IMR-90 (cell line): Measurements from ENCODE around the gene CCND1. TPM values are rescaled to one million over a fixed set of nuclear protein-coding genes. Genes with fewer than 3 reads are reported as not detected.

Source experiments
- ATAC-seq: fragments of 200-7000 bp; cut with Tn5 transposase; 2 replicates; pipeline ENCODE4 v1.9.1; 2020; ENCODE audit warnings: low read depth, mild to moderate bottlenecking, moderate library complexity
- BruUV-seq: library from RNA; stranded (reverse); fragments of 400-500 nt; replicated peaks from 2 replicates; lab custom pipeline; 2021; lab: Mats Ljungman, UMichigan
- CTCF ChIA-PET: fragments of 300-600 bp; formaldehyde crosslinking; extraction: SDS; loops from one replicate; lab custom pipeline; 2021; ENCODE audit warnings: antibody characterized with exemption; lab: Yijun Ruan, JAX
- POLR2A ChIA-PET: fragments of 300-600 bp; sonication (Branson Sonifier 250); formaldehyde crosslinking; loops from one replicate; lab custom pipeline; 2022; ENCODE audit warnings: antibody characterized with exemption; ENCODE audit not compliant: unreplicated experiment; lab: Charles Lee
- DNase-seq: peaks from one replicate; pipeline ENCODE4 v3.0.0; 2013
- H2AFZ ChIP-seq: replicated peaks from 2 replicates; pipeline ENCODE3; 2013; ENCODE audit warnings: low read length, mild to moderate bottlenecking; ENCODE audit not compliant: poor library complexity
- H2AK5ac ChIP-seq: 2 replicates; pipeline ENCODE4 v1.6.1; 2013; ENCODE audit warnings: low read depth, low read length, inconsistent platforms
- H2AK9ac ChIP-seq: replicated peaks from 2 replicates; pipeline ENCODE3; 2013; ENCODE audit warnings: mild to moderate bottlenecking, low read depth, low read length, moderate library complexity; ENCODE audit not compliant: poor library complexity
- H2BK120ac ChIP-seq: 2 replicates; pipeline ENCODE4 v1.6.1; 2013; ENCODE audit warnings: low read depth, low read length, inconsistent platforms
- H2BK15ac ChIP-seq: 3 replicates; pipeline ENCODE4 v1.6.1; 2013; ENCODE audit warnings: low read depth, low read length, inconsistent platforms
- H2BK20ac ChIP-seq: 2 replicates; pipeline ENCODE4 v1.6.1; 2013; ENCODE audit warnings: low read depth, mild to moderate bottlenecking, inconsistent platforms, low read length, moderate library complexity
- H2BK5ac ChIP-seq: 2 replicates; pipeline ENCODE4 v1.6.1; 2013; ENCODE audit warnings: mild to moderate bottlenecking, low read depth, low read length, inconsistent platforms; ENCODE audit not compliant: poor library complexity, severe bottlenecking
- H3K14ac ChIP-seq: replicated peaks from 2 replicates; pipeline ENCODE4 v1.6.1; 2013; ENCODE audit warnings: low read depth, low read length, inconsistent platforms
- H3K18ac ChIP-seq: 2 replicates; pipeline ENCODE4 v1.6.1; 2013; ENCODE audit warnings: low read depth, low read length, control low read depth
- H3K23ac ChIP-seq: 2 replicates; pipeline ENCODE4 v1.6.1; 2013; ENCODE audit warnings: low read depth, low read length, inconsistent platforms
- H3K27ac ChIP-seq: 2 replicates; pipeline ENCODE4 v1.5.1; 2013; ENCODE audit warnings: mild to moderate bottlenecking, control low read depth, low read length; ENCODE audit not compliant: insufficient read depth
- H3K27me3 ChIP-seq: 2 replicates; pipeline ENCODE4 v1.6.1; 2013; ENCODE audit warnings: low read length; ENCODE audit not compliant: control insufficient read depth, insufficient read depth
- H3K36me3 ChIP-seq: 2 replicates; pipeline ENCODE4 v1.6.1; 2013; ENCODE audit warnings: low read length, mixed read lengths; ENCODE audit not compliant: control insufficient read depth, insufficient read depth
- H3K4ac ChIP-seq: 2 replicates; pipeline ENCODE4 v1.6.1; 2013; ENCODE audit warnings: low read depth, low read length, inconsistent platforms
- H3K4me1 ChIP-seq: 2 replicates; pipeline ENCODE4 v1.6.1; 2013; ENCODE audit warnings: low read length, mixed read lengths; ENCODE audit not compliant: control insufficient read depth, insufficient read depth
- H3K4me2 ChIP-seq: 2 replicates; pipeline ENCODE4 v1.6.1; 2013; ENCODE audit warnings: low read depth, mild to moderate bottlenecking, control low read depth, low read length, moderate library complexity
- H3K4me3 ChIP-seq: 2 replicates; pipeline ENCODE4 v1.5.1; 2013; ENCODE audit warnings: low read depth, mild to moderate bottlenecking, control low read depth, low read length, moderate library complexity; ENCODE audit not compliant: insufficient read depth
- H3K56ac ChIP-seq: 2 replicates; pipeline ENCODE4 v1.6.1; 2013; ENCODE audit warnings: low read length, inconsistent platforms; ENCODE audit not compliant: insufficient read depth; ENCODE audit errors: extremely low read depth
- H3K79me1 ChIP-seq, 2 experiments: 2 replicates each; pipeline ENCODE4 v1.6.1; 2013; ENCODE audit warnings: low read length in 2 of 2, inconsistent platforms in 1 of 2, low read depth in 1 of 2
- H3K9ac ChIP-seq: 2 replicates; pipeline ENCODE4 v1.6.1; 2013; ENCODE audit warnings: low read depth, low read length, control low read depth
- H3K9me1 ChIP-seq: 2 replicates; pipeline ENCODE4 v1.6.1; 2013; ENCODE audit warnings: low read length, inconsistent platforms; ENCODE audit not compliant: insufficient read depth
- H3K9me3 ChIP-seq: 2 replicates; pipeline ENCODE4 v1.6.1; 2013; ENCODE audit warnings: low read length; ENCODE audit not compliant: control insufficient read depth, insufficient read depth
- H4K20me1 ChIP-seq: 2 replicates; pipeline ENCODE4 v1.6.1; 2013; ENCODE audit warnings: low read length, inconsistent platforms; ENCODE audit not compliant: insufficient read depth
- H4K5ac ChIP-seq: 2 replicates; pipeline ENCODE4 v1.6.1; 2013; ENCODE audit warnings: mild to moderate bottlenecking, low read depth, low read length, control low read depth
- H4K8ac ChIP-seq, 2 experiments: 2 replicates each; pipeline ENCODE4 v1.6.1; 2013; ENCODE audit warnings: low read depth in 2 of 2, low read length in 2 of 2, control low read depth in 1 of 2, inconsistent platforms in 1 of 2
- H4K91ac ChIP-seq: 2 replicates; pipeline ENCODE4 v1.6.1; 2013; ENCODE audit warnings: low read depth, low read length, inconsistent platforms; ENCODE audit not compliant: insufficient read depth
- FOS ChIP-seq: fragments of 150-350 bp; IDR thresholded peaks from 2 replicates; pipeline ENCODE4 v1.6.1; 2016; ENCODE audit warnings: low read depth, low read length
- MAFK ChIP-seq: IDR thresholded peaks from 2 replicates; pipeline ENCODE4 v1.6.1; 2012; ENCODE audit warnings: low read depth, low read length, improper control_type of control experiment
- WGBS, 2 experiments: methylation state at CpG; one replicate each; pipeline versions ENCODE4 v1.1.5 to v1.1.7; 2013; ENCODE audit warnings: missing lambda C conversion rate in 2 of 2; ENCODE audit not compliant: insufficient read length in 1 of 2; ENCODE audit errors: extremely low coverage in 2 of 2; 5-methylcytosine and 5-hydroxymethylcytosine counted together
- dilution Hi-C: fragments of 300-500 bp; cut with HindIII; formaldehyde crosslinking; loops from one replicate; pipeline ENCODE4 v1.14.3; 2018; ENCODE audit warnings: low sequenced_read_pairs; ENCODE audit not compliant: unreplicated experiment
- in situ Hi-C: fragments of 300-500 bp; cut with MboI; formaldehyde crosslinking; loops from 3 replicates; pipeline ENCODE4 v1.14.3; 2019; ENCODE audit warnings: low sequenced_read_pairs, inconsistent platforms, mixed read lengths
- intact Hi-C: fragments of 100-400 bp; cut with micrococcal nuclease; formaldehyde crosslinking; loops from 2 replicates; pipeline ENCODE4 v1.10.0; 2022
- polyA plus RNA-seq, 3 experiments: library from polyadenylated mRNA; depleted of rRNA; stranded (reverse); fragments of >200 nt; gene quantifications; 2 replicates each; pipeline ENCODE4 v1.2.3, GENCODE V29; 2012; ENCODE audit warnings: low replicate concordance in 1 of 3
- total RNA-seq: library from RNA; depleted of rRNA; stranded (reverse); fragments of >200 nt; gene quantifications from 2 replicates; pipeline ENCODE4 v1.2.3, GENCODE V29; 2012
- TF ChIP-seq, protein P1 (sequence below): fragments of 150-350 bp; IDR thresholded peaks from 2 replicates; pipeline ENCODE4 v1.6.1; 2016; ENCODE audit warnings: low read depth, mild to moderate bottlenecking, low read length, moderate library complexity, borderline replicate concordance

Gene CCND1
- total and polyA plus RNA-seq, 2 of the 4 experiments (the other 2 are of a cell fraction), result 481 to 748 TPM

DNA sequence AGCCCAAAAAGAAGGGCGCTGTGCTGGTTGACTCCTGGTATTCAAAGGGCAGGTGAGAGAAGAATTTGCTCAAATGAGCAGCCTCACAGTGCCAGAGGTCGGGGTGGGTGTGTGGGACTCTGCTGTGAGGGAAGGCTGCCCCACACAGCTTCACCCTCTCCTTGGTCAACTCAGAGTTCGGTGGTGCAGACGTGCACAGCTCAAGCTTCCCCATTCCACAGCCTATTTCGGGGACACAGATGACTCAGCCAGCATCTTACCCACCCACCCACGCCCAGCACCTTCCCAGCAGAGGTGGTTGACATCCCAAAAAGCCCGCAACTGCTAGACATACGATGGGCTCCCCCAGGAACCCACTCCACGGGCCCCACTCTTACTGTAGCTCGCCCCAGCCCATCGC lies 46.5 kb upstream of the CCND1 start:
- ChIA-PET POLR2A (no interaction called here), CTCF (interaction anchor here (0.6 kb wide), 1 partner anchor 505 kb away, joined by 3 read pairs; no protein-coding TSS in a partner anchor)
- no peak overlapping the region for H2AK9ac ChIP-seq
- TF ChIP-seq MAFK, result no peak
- TF ChIP-seq FOS, result no peak
- TF ChIP-seq, protein P1, sequence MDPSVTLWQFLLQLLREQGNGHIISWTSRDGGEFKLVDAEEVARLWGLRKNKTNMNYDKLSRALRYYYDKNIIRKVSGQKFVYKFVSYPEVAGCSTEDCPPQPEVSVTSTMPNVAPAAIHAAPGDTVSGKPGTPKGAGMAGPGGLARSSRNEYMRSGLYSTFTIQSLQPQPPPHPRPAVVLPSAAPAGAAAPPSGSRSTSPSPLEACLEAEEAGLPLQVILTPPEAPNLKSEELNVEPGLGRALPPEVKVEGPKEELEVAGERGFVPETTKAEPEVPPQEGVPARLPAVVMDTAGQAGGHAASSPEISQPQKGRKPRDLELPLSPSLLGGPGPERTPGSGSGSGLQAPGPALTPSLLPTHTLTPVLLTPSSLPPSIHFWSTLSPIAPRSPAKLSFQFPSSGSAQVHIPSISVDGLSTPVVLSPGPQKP, result no peak
- 100% methylated on average over 2 of the region's 11 CpGs; no CpG with 5 or more reads in 1 of the 2 experiments for WGBS, 2 experiments
- H3K4me3 ChIP-seq, result no peak overlapping the region
- no peak overlapping the region for H3K56ac ChIP-seq
- H3K23ac ChIP-seq, result no peak overlapping the region
- no peak overlapping the region for H3K18ac ChIP-seq
- no peak overlapping the region for H3K4me2 ChIP-seq
- H4K20me1 ChIP-seq, result no peaks in the 10 kb centered on the region
- intact Hi-C loops, result no loop called here
- no peaks in the 10 kb centered on the region for H3K4me1 ChIP-seq
- H2BK5ac ChIP-seq, result no peak overlapping the region
- BruUV-seq, result no TSS peak
- H3K9me3 ChIP-seq, result peaks cover 2% of the 10 kb centered on the region; the same call in 1 of the 2 replicates
- H4K91ac ChIP-seq, result no peak overlapping the region
- no peaks in the 10 kb centered on the region for H3K27me3 ChIP-seq
- no peaks in the 10 kb centered on the region for H3K36me3 ChIP-seq
- no peak overlapping the region for H3K4ac ChIP-seq
- H2BK120ac ChIP-seq, result no peak overlapping the region
- in situ Hi-C loops, result no loop called here
- peak overlapping the region; percentile 14 for H2AFZ ChIP-seq
- no peak for DNase-seq
- H3K79me1 ChIP-seq, result no peaks in the 10 kb centered on the region
- no peak overlapping the region for H2BK15ac ChIP-seq
- no peak overlapping the region for H3K27ac ChIP-seq
- dilution Hi-C loops, result no loop called here
- H4K5ac ChIP-seq, result no peak overlapping the region
- H2AK5ac ChIP-seq, result no peak overlapping the region
- no peak for ATAC-seq
- peaks cover 5% of the 10 kb centered on the region for H3K9me1 ChIP-seq
- no peak overlapping the region for H4K8ac ChIP-seq
- no peak overlapping the region for H2BK20ac ChIP-seq
- no peak overlapping the region for H3K14ac ChIP-seq
- H3K9ac ChIP-seq, result no peak overlapping the region
